SK-N-SH (cell line): ENCODE data around the gene NXPE3. TPM values are rescaled to one million over a fixed set of nuclear protein-coding genes. Genes with fewer than 3 reads are reported as not detected.

ENCODE experiments used
- CTCF ChIA-PET: fragments of 300-600, 350-600 bp; formaldehyde crosslinking; extraction: SDS; loops from one replicate; lab custom pipeline; 2021; lab: Yijun Ruan, JAX
- POLR2A ChIA-PET: fragments of 350-600 bp; sonication (Branson Sonifier 250); formaldehyde crosslinking; extraction: SDS; loops from one replicate; lab custom pipeline; 2020; ENCODE audit warnings: antibody characterized with exemption, inconsistent platforms; lab: Yijun Ruan, JAX
- DNase-seq: peaks from one replicate; pipeline ENCODE4 v3.0.0; 2012
- H2AFZ ChIP-seq: fragments of 200-600 bp; sonication (generic); 2 replicates; pipeline ENCODE4 v1.8.1; 2016; ENCODE audit warnings: antibody characterized with exemption, mild to moderate bottlenecking, low read depth
- H3F3A ChIP-seq: fragments of 200-600 bp; sonication (generic); replicated peaks from 2 replicates; pipeline ENCODE3; 2016; ENCODE audit warnings: antibody characterized with exemption, mild to moderate bottlenecking; ENCODE audit not compliant: insufficient read depth
- H3K27ac ChIP-seq, 2 experiments: fragments of 200-500 bp in 1 of 2; fragments of 200-600 bp in 1 of 2; sonication (Bioruptor generic) in 1 of 2; sonication (generic), shearing (Covaris generic) in 1 of 2; 2 replicates each; pipeline versions ENCODE4 v1.5.1 to v1.6.1; 2014 to 2016; ENCODE audit warnings: low read depth in 2 of 2, inconsistent platforms in 1 of 2, low read length in 1 of 2, mild to moderate bottlenecking in 1 of 2, mixed read lengths in 1 of 2
- H3K27me3 ChIP-seq: fragments of 200-600 bp; sonication (generic), shearing (Covaris generic); 2 replicates; pipeline ENCODE4 v1.6.1; 2016; ENCODE audit warnings: mixed run types; ENCODE audit not compliant: insufficient read depth
- H3K36me3 ChIP-seq, 2 experiments: fragments of 200-500 bp in 1 of 2; fragments of 200-600 bp in 1 of 2; sonication (Bioruptor generic) in 1 of 2; sonication (generic) in 1 of 2; replicated peaks in 1 of 2; 2 replicates each; pipeline versions ENCODE3 to v1.5.1; 2014 to 2016; ENCODE audit warnings: low read length in 1 of 2, mild to moderate bottlenecking in 1 of 2; ENCODE audit not compliant: insufficient read depth in 2 of 2, control insufficient read depth in 1 of 2
- H3K4me1 ChIP-seq, 2 experiments: fragments of 200-500 bp in 1 of 2; fragments of 200-600 bp in 1 of 2; sonication (Bioruptor generic) in 1 of 2; sonication (generic), shearing (Covaris generic) in 1 of 2; 2 replicates each; pipeline versions ENCODE4 v1.5.1 to v1.6.1; 2014 to 2016; ENCODE audit warnings: low read depth in 1 of 2, low read length in 1 of 2, mixed run types in 1 of 2; ENCODE audit not compliant: insufficient read depth in 2 of 2, control insufficient read depth in 1 of 2
- H3K4me2 ChIP-seq: fragments of 200-600 bp; sonication (generic), shearing (Covaris generic); 2 replicates; pipeline ENCODE4 v1.6.1; 2017; ENCODE audit warnings: mixed run types
- H3K4me3 ChIP-seq, 2 experiments: fragments of 200-500 bp in 1 of 2; fragments of 200-600 bp in 1 of 2; sonication (Bioruptor generic) in 1 of 2; sonication (generic), shearing (Covaris generic) in 1 of 2; 2 replicates each; pipeline versions ENCODE4 v1.5.1 to v1.8.1; 2014 to 2016; ENCODE audit warnings: low read depth in 2 of 2, inconsistent platforms in 1 of 2, low read length in 1 of 2, mild to moderate bottlenecking in 1 of 2, mixed read lengths in 1 of 2, moderate library complexity in 1 of 2
- H3K79me2 ChIP-seq: fragments of 200-600 bp; sonication (generic); 2 replicates; pipeline ENCODE4 v1.8.1; 2017; ENCODE audit warnings: mild to moderate bottlenecking; ENCODE audit not compliant: insufficient read depth
- H3K9ac ChIP-seq: fragments of 200-600 bp; sonication (generic); 2 replicates; pipeline ENCODE4 v1.6.1; 2017; ENCODE audit warnings: mixed run types
- H3K9me2 ChIP-seq: fragments of 200-600 bp; sonication (generic); 2 replicates; pipeline ENCODE4 v1.6.1; 2017; ENCODE audit warnings: mixed run types
- H3K9me3 ChIP-seq: fragments of 200-600 bp; sonication (generic); 2 replicates; pipeline ENCODE4 v1.6.1; 2017; ENCODE audit warnings: mixed run types, mild to moderate bottlenecking, moderate library complexity
- H4K20me1 ChIP-seq: fragments of 200-600 bp; sonication (generic); 2 replicates; pipeline ENCODE4 v1.6.1; 2017; ENCODE audit warnings: mild to moderate bottlenecking, mixed run types; ENCODE audit not compliant: insufficient read depth
- GATA2 ChIP-seq: sonication (generic); formaldehyde crosslinking; IDR thresholded peaks from 2 replicates; pipeline ENCODE4 v1.5.0; 2020; ENCODE audit warnings: mild to moderate bottlenecking, missing genetic modification reagents
- JUND ChIP-seq: IDR thresholded peaks from 2 replicates; pipeline ENCODE4 v1.4.0; 2012
- RAD21 ChIP-seq: IDR thresholded peaks from 2 replicates; pipeline ENCODE4 v1.6.1; 2012; ENCODE audit warnings: mild to moderate bottlenecking, low read length
- RFX5 ChIP-seq: IDR thresholded peaks from 2 replicates; pipeline ENCODE4 v1.6.1; 2012; ENCODE audit warnings: mild to moderate bottlenecking, improper control_type of control experiment, low read length
- RXRA ChIP-seq: IDR thresholded peaks from 2 replicates; pipeline ENCODE4 v1.4.0; 2012; ENCODE audit warnings: low read depth, mild to moderate bottlenecking, borderline replicate concordance
- SIN3A ChIP-seq: IDR thresholded peaks from 2 replicates; pipeline ENCODE4 v1.6.1; 2012; ENCODE audit warnings: low read depth, mild to moderate bottlenecking, low read length, moderate library complexity, borderline replicate concordance
- SMC3 ChIP-seq: IDR thresholded peaks from 2 replicates; pipeline ENCODE4 v1.6.1; 2012; ENCODE audit warnings: low read depth, low read length, improper control_type of control experiment
- WGBS: methylation state at CpG from one replicate; pipeline ENCODE4 v1.1.6; 2017; ENCODE audit warnings: low lambda C conversion rate; 5-methylcytosine and 5-hydroxymethylcytosine counted together
- polyA plus RNA-seq, 3 experiments: library from polyadenylated mRNA; depleted of rRNA; stranded (reverse); fragments of >200 nt; gene quantifications; 2 replicates each; pipeline ENCODE4 v1.2.3, GENCODE V29; 2012
- TF ChIP-seq, protein P1 (sequence below): IDR thresholded peaks from 2 replicates; pipeline ENCODE4 v1.6.1; 2012; ENCODE audit warnings: mild to moderate bottlenecking, low read depth, low read length, moderate library complexity
- TF ChIP-seq, protein P2 (sequence below): fragments of 200-600 bp; sonication (generic); IDR thresholded peaks from 2 replicates; pipeline ENCODE4 v1.6.1; 2017; ENCODE audit warnings: antibody characterized with exemption, mild to moderate bottlenecking, moderate library complexity

The NXPE3 gene
- polyA plus RNA-seq, 1 of the 3 experiments (the other 2 are of a cell fraction) = 21.3 TPM

DNA sequence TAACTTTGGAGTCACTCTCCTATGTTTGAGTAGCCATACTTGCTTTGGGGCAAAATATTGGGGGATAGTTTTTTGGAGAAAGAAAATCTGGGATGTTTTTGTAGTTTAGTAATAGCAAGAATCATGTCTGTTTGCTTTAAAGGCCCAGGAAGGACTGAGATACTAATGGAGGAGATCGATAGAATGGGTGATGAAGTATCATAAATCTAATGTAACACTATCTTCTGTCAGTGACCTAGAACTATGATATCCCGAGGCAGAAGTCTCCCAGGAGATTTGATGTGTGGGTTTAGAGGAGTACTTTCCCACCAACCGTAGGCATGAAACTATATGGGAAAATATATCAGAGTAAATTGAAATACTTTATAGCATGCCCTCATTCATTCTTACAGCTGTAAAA, 49.3 kb downstream of the NXPE3 start:
- POLR2A ChIA-PET = no interaction called here
- peak overlapping the region; percentile 83; the same call in 1 of the 2 replicates for H3K9ac ChIP-seq
- peaks cover 17% of the 10 kb centered on the region for H3F3A ChIP-seq
- H3K27me3 ChIP-seq = no peaks in the 10 kb centered on the region
- H3K27ac ChIP-seq = peak overlapping the region; percentile 78 to 88; a peak in 3 of 4 replicates
- no peaks in the 10 kb centered on the region for H3K9me2 ChIP-seq
- H4K20me1 ChIP-seq = no peaks in the 10 kb centered on the region
- peaks cover 6 to 16% of the 10 kb centered on the region in 2 experiments for H3K4me1 ChIP-seq
- no peak for DNase-seq
- peaks cover 0 to 4% of the 10 kb centered on the region in 2 experiments for H3K36me3 ChIP-seq
- peak overlapping the region; percentile 92 for H2AFZ ChIP-seq
- H3K9me3 ChIP-seq = no peaks in the 10 kb centered on the region
- peaks cover 11% of the 10 kb centered on the region; the same call in 1 of the 2 replicates for H3K79me2 ChIP-seq
- peak overlapping the region; percentile 90 for H3K4me2 ChIP-seq
- H3K4me3 ChIP-seq = peak overlapping the region; percentile 50 to 63; a peak in 3 of 4 replicates
- no peak for TF ChIP-seq RXRA
- TF ChIP-seq, protein P1, sequence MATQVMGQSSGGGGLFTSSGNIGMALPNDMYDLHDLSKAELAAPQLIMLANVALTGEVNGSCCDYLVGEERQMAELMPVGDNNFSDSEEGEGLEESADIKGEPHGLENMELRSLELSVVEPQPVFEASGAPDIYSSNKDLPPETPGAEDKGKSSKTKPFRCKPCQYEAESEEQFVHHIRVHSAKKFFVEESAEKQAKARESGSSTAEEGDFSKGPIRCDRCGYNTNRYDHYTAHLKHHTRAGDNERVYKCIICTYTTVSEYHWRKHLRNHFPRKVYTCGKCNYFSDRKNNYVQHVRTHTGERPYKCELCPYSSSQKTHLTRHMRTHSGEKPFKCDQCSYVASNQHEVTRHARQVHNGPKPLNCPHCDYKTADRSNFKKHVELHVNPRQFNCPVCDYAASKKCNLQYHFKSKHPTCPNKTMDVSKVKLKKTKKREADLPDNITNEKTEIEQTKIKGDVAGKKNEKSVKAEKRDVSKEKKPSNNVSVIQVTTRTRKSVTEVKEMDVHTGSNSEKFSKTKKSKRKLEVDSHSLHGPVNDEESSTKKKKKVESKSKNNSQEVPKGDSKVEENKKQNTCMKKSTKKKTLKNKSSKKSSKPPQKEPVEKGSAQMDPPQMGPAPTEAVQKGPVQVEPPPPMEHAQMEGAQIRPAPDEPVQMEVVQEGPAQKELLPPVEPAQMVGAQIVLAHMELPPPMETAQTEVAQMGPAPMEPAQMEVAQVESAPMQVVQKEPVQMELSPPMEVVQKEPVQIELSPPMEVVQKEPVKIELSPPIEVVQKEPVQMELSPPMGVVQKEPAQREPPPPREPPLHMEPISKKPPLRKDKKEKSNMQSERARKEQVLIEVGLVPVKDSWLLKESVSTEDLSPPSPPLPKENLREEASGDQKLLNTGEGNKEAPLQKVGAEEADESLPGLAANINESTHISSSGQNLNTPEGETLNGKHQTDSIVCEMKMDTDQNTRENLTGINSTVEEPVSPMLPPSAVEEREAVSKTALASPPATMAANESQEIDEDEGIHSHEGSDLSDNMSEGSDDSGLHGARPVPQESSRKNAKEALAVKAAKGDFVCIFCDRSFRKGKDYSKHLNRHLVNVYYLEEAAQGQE = no peak
- 16% methylated on average over 3 of the region's 3 CpGs for WGBS
- CTCF ChIA-PET = interaction anchor here (1.0 to 1.4 kb wide), 2 partner anchors 14 to 396 kb away, joined by 3 to 4 read pairs; no protein-coding TSS in a partner anchor

DNA sequence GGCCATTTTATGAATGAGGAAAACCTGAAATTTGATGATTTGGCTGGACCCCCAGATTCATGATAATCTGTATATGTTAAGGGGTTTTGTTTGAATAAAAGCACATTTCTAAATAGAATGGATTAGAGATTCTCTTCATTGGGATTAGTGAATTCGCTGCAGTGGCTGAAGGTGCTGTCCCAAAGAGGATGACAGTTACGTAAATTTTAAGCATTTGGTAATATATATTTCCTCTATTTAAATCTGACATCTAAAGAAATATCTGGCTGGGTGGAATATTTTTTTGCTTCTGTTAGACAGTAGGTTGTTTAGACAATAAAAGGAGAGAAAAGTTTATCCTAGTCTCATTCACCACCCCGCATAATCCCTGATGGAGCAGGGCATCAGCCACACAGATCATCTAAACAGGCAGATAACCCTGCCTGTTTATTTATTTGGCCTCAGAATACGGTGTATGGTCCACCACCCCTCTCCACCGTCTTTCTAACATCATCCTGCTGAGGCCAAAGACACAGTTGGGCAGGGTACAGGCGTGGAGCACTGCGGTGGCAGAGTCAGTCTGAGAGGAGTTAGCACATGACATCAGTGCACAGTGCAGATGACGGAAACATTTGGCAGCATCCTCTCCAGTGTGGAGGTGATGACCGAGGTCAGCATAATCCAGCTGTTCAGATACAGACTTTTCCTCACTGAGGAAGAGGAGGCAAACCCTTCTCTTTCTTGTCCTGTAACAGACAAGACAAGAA, 49.9 kb downstream of the NXPE3 start:
- H3K27ac ChIP-seq = peak overlapping the region; percentile 78 to 88; a peak in 3 of 4 replicates
- H3K4me1 ChIP-seq = peaks cover 6 to 16% of the 10 kb centered on the region in 2 experiments
- peaks cover 17% of the 10 kb centered on the region for H3F3A ChIP-seq
- no peaks in the 10 kb centered on the region for H3K9me3 ChIP-seq
- H3K9me2 ChIP-seq = no peaks in the 10 kb centered on the region
- H3K4me2 ChIP-seq = peak overlapping the region; percentile 90
- peak overlapping the region; percentile 92 for H2AFZ ChIP-seq
- peaks cover 11% of the 10 kb centered on the region; the same call in 1 of the 2 replicates for H3K79me2 ChIP-seq
- H3K36me3 ChIP-seq = peaks cover 0 to 4% of the 10 kb centered on the region in 2 experiments
- peak overlapping the region; percentile 50 to 63; a peak in 3 of 4 replicates for H3K4me3 ChIP-seq
- CTCF ChIA-PET = interaction anchor here (3.0 kb wide), 1 partner anchor 15 kb away, joined by 14 read pairs; no protein-coding TSS in a partner anchor
- no peak for DNase-seq
- POLR2A ChIA-PET = no interaction called here
- 45% methylated on average over 9 of the region's 9 CpGs for WGBS
- no peak for TF ChIP-seq GATA2 (CRISPR knock-in tag)
- TF ChIP-seq JUND = no peak
- no peak for TF ChIP-seq SIN3A
- no peak for TF ChIP-seq RAD21
- TF ChIP-seq, protein P2, sequence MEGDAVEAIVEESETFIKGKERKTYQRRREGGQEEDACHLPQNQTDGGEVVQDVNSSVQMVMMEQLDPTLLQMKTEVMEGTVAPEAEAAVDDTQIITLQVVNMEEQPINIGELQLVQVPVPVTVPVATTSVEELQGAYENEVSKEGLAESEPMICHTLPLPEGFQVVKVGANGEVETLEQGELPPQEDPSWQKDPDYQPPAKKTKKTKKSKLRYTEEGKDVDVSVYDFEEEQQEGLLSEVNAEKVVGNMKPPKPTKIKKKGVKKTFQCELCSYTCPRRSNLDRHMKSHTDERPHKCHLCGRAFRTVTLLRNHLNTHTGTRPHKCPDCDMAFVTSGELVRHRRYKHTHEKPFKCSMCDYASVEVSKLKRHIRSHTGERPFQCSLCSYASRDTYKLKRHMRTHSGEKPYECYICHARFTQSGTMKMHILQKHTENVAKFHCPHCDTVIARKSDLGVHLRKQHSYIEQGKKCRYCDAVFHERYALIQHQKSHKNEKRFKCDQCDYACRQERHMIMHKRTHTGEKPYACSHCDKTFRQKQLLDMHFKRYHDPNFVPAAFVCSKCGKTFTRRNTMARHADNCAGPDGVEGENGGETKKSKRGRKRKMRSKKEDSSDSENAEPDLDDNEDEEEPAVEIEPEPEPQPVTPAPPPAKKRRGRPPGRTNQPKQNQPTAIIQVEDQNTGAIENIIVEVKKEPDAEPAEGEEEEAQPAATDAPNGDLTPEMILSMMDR = no peak
- no peak for TF ChIP-seq RFX5
- no peak for TF ChIP-seq SMC3
- TF ChIP-seq, all 33 proteins: peak for 0
- peak overlapping the region; percentile 83; the same call in 1 of the 2 replicates for H3K9ac ChIP-seq
- H3K27me3 ChIP-seq = no peaks in the 10 kb centered on the region
- no peaks in the 10 kb centered on the region for H4K20me1 ChIP-seq
